ENCODE measurements around the gene CDC20B. TPM values are rescaled to one million over a fixed set of nuclear protein-coding genes. Genes with fewer than 3 reads are reported as not detected.
"Not testable (repeated sequence)": the region's sequence is repeated elsewhere in the genome, so short reads cannot be mapped to it uniquely, and the experiment has no call there.

CDC20B gene
- polyA plus RNA-seq, 1 experiment: not detected

DNA sequence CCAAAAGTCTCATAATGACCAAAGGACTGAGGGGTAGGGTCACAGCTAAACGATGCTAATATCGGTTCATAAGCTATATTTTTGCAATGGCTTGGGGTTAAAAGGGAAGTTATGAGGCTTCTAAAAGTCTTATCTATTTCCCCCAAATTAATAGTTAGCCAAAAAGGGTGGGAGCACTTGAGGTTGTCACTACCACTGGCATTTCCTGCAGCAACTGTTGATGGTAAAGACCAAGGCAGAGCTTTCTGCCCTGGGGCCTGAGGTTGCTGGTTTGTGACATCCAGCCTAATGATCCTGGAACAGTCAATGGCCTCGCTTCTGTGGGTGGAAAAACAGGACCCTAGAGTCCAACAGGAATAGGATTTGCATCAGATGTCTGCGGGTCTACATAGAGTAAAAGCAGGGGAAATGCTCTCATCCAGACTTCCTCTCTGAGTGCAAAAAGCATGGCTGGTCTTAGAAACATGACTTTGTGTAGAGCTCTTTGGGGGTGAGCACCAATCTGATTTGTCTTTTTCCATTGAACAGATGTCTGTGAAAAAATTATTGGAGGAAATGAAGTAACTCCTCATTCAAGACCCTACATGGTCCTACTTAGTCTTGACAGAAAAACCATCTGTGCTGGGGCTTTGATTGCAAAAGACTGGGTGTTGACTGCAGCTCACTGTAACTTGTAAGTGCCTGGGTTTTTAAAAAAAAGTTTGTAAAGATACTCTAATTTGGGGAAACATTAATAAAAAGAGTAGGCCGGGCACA is 67.9 kb downstream of the CDC20B start:
- POLR2A ChIA-PET: no interaction called here
- no peak for DNase-seq (ENCODE audit: low read depth, low spot score)
- CTCF ChIA-PET: no interaction called here
- Histone ChIP-seq H3K9me3 (ENCODE audit: control insufficient read depth, insufficient read depth, low read length) (no peaks in the 10 kb centered on the region), H3K27me3 (ENCODE audit: control insufficient read depth, insufficient read depth, low read length) (peaks cover 5% of the 10 kb centered on the region), H3K4me3 (ENCODE audit: low read depth, low read length) (no peak overlapping the region), H3K27ac (ENCODE audit: low read depth, low read length) (no peak overlapping the region)
- TF ChIP-seq, protein P1, sequence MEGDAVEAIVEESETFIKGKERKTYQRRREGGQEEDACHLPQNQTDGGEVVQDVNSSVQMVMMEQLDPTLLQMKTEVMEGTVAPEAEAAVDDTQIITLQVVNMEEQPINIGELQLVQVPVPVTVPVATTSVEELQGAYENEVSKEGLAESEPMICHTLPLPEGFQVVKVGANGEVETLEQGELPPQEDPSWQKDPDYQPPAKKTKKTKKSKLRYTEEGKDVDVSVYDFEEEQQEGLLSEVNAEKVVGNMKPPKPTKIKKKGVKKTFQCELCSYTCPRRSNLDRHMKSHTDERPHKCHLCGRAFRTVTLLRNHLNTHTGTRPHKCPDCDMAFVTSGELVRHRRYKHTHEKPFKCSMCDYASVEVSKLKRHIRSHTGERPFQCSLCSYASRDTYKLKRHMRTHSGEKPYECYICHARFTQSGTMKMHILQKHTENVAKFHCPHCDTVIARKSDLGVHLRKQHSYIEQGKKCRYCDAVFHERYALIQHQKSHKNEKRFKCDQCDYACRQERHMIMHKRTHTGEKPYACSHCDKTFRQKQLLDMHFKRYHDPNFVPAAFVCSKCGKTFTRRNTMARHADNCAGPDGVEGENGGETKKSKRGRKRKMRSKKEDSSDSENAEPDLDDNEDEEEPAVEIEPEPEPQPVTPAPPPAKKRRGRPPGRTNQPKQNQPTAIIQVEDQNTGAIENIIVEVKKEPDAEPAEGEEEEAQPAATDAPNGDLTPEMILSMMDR (IDR thresholded peaks at IDR 0.05; ENCODE audit: low read depth, low read length): no peak

DNA sequence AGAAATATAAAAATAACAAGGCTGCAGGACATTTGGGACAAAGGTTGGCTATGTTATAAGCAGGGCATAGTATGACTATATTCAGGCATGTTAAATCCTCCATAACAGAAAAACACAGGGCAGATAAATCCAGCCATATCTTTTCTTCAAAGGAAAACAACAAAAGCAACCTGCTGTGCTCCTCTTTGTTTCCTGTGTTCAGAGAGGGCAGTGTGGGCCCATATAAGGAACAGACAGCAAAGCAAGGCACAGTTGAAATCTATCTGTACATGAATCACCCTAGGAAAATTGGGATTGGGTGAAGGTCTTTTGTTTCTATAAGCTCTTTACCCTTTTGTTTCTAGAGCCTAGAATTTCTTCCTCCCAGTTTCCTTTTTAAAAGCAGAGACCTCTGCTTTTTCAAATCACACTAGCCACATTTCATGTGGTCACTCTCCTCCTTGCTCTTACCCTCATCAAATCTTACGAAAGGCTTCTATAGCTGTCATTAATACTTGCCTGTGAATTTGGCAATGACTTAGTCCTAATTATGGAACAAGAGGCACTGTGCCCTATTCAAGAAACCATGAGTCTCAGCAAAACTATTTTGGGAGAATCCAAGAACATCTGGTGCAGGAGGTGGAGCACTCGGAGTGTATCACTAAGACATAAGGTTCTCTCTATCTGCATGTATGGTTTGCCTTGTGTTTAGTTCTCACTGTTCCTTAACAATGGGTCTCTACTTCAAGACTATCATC is 68.8 kb downstream of the CDC20B start:
- Histone ChIP-seq H3K27ac (ENCODE audit: low read depth, low read length) (no peak overlapping the region), H3K9me3 (ENCODE audit: control insufficient read depth, insufficient read depth, low read length) (no peaks in the 10 kb centered on the region), H3K4me3 (ENCODE audit: low read depth, low read length) (no peak overlapping the region), H3K27me3 (ENCODE audit: control insufficient read depth, insufficient read depth, low read length) (peaks cover 5% of the 10 kb centered on the region)
- POLR2A ChIA-PET: no interaction called here
- CTCF ChIA-PET: interaction anchor here (1.4 kb wide), 1 partner anchor 12 kb away, joined by 4 read pairs; no protein-coding TSS in a partner anchor
- no peak for DNase-seq (ENCODE audit: low read depth, low spot score)
- TF ChIP-seq, protein P1 (IDR thresholded peaks at IDR 0.05; ENCODE audit: low read depth, low read length): no peak

DNA sequence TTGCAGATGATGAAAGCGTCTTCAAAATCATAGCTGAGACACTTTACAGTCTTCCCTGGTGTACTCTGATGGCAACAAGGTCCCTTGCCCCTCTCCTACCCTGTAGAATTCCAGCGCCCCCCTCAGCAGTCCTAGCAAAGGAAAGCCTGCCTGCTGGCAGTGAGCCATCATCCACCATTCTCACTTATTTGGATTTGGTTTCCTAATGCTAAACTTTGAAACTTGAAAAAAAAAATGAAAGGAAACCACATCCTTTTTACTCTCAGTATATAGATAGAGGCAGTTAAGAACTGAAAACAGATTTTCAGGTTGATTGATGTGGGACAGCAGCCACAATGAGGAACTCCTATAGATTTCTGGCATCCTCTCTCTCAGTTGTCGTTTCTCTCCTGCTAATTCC is 70.6 kb downstream of the CDC20B start, which contains the start of gene GZMA:
GZMA (plus strand) TSS at position 299 of the 400 bp plus-strand sequence; CDS start at position 336, 37 bp downstream.
- POLR2A ChIA-PET: no interaction called here
- Histone ChIP-seq H3K27ac (ENCODE audit: low read depth, low read length) (no peak within 1 kb of the TSS), H3K9me3 (ENCODE audit: control insufficient read depth, insufficient read depth, low read length) (no peaks in the 10 kb centered on the region), H3K4me3 (ENCODE audit: low read depth, low read length) (no peak within 1 kb of the TSS), H3K27me3 (ENCODE audit: control insufficient read depth, insufficient read depth, low read length) (peaks cover 5% of the 10 kb centered on the region)
- CTCF ChIA-PET: no interaction called here
- DNase-seq (ENCODE audit: low read depth, low spot score): no peak
- TF ChIP-seq, protein P1 (IDR thresholded peaks at IDR 0.05; ENCODE audit: low read depth, low read length): no peak

DNA sequence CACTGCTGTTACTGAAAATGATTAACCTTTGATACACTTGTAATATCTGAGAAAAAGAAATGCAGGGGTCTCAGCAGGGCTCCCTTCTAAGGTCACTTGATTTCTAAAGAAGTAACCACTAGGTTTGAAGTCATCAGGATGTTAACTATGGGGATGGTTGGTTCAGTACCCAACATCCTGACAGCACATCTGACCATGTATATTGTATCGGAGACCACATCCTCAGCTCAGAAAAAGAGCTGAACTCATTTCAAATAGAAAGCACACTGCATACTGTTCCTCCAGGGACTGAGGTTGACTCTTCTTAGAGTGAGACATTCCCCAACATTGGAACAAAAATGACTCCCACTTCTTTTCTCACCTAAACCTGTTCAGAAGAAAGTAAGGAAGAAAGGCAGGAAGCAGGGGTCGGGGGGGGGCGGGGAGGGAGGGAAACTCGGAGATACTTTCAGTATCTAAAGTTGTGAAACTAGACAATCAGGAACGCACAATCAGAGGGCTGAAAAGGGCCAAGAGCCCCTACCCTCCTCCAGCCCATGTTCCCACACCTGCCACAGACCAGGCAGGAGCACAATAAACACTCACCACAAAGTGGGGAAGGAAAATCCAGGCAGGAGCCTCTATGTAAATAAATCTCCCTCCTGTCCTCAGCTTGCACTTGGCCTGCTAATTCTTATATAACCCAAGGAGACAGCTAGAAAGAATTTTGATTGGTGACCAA is 71.3 kb downstream of the CDC20B start:
- H3K27me3 ChIP-seq (ENCODE audit: control insufficient read depth, insufficient read depth, low read length): peaks cover 5% of the 10 kb centered on the region
- TF ChIP-seq, protein P1 (IDR thresholded peaks at IDR 0.05; ENCODE audit: low read depth, low read length): no peak
- POLR2A ChIA-PET: no interaction called here
- H3K9me3 ChIP-seq (ENCODE audit: control insufficient read depth, insufficient read depth, low read length): no peaks in the 10 kb centered on the region
- CTCF ChIA-PET: interaction anchor here (0.6 kb wide), 1 partner anchor 146 kb away, joined by 5 read pairs; no protein-coding TSS in a partner anchor
- no peak overlapping the region for H3K4me3 ChIP-seq (ENCODE audit: low read depth, low read length)
- no peak for DNase-seq (ENCODE audit: low read depth, low spot score)
- no peak overlapping the region for H3K27ac ChIP-seq (ENCODE audit: low read depth, low read length)

DNA sequence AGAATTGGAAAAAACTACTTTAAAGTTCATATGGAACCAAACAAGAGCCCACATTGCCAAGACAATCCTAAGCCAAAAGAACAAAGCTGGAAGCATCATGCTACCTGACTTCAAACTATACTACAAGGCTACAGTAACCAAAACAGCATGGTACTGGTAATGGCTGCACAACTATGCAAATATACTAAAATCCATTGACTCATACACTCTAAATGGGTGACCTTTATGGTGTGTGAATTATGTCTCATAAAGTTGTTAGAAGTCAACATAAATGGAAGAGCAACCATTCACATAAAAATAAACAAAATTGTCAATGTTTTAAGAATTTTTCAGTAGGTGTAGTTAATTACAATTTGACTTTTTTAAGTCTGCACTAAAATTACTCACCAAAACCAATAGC is 71.8 kb downstream of the CDC20B start:
- H3K27me3 ChIP-seq (ENCODE audit: control insufficient read depth, insufficient read depth, low read length); POLR2A ChIA-PET; H3K27ac ChIP-seq (ENCODE audit: low read depth, low read length); H3K9me3 ChIP-seq (ENCODE audit: control insufficient read depth, insufficient read depth, low read length); DNase-seq (ENCODE audit: low read depth, low spot score); H3K4me3 ChIP-seq (ENCODE audit: low read depth, low read length): not testable (repeated sequence)
- CTCF ChIA-PET: interaction anchor here (0.6 kb wide), 1 partner anchor 146 kb away, joined by 5 read pairs; no protein-coding TSS in a partner anchor

All from AG04450 (cell line).